GM21526 (cell line): ENCODE results near the gene RYR1.
"Not testable (repeated sequence)": the region's sequence is repeated elsewhere in the genome, so short reads cannot be mapped to it uniquely, and the experiment has no call there.

Experiments
- ATAC-seq: cut with Tn5 transposase; IDR thresholded peaks from one replicate; pipeline ENCODE4 v1.9.1; 2021; ENCODE audit warnings: moderate library complexity; ENCODE audit not compliant: unreplicated experiment, low FRiP score

Gene RYR1

DNA sequence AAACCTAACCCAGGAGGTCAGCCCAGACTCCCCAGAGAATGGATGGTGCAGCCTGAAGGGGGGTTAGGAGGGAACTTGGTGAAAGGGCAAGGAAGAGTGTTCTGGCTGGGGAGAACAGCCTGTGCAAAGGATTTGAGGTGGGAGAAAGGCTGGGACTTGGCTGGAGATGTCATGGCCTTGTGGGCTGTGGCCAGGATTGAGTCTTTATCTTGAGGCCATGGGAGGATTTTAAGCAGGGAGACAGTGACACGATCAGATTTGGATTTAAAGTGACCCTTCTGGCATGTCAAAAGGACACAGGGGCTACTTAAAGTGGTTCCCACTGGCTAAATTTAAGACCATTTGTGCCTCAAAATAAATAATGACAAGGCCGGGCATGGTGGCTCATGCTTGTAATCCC, 154.6 kb downstream of the RYR1 start:
- no peak for ATAC-seq

DNA sequence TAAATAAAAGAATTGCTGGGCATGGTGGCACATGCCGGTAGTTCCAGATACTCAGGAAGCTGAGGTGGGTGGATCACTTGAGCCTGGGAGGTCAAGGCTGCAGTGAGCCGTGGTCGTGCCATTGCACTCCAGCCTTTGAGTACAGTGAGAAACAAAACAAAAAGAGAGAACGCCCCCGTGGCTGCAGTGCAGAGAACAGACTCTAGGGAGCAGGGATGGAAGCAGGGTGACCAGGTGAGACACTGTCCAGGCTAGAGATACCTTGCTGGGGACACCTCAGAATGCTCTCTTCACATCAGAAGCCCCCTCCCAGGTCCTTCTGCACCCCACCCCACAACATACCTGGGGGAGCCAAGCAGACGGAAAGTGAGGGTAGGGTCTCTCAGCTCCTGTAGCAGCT, 159.4 kb downstream of the RYR1 start:
- no peak for ATAC-seq

- ATAC-seq, result no peak
Observed at GRCh38 chr19:38596057-38596981, 162.8 kb downstream of the RYR1 start.

- ATAC-seq, result no peak
Observed at GRCh38 chr19:38597075-38597474, 163.6 kb downstream of the RYR1 start.

- no peak for ATAC-seq
Observed at GRCh38 chr19:38599722-38600121, 166.2 kb downstream of the RYR1 start.

DNA sequence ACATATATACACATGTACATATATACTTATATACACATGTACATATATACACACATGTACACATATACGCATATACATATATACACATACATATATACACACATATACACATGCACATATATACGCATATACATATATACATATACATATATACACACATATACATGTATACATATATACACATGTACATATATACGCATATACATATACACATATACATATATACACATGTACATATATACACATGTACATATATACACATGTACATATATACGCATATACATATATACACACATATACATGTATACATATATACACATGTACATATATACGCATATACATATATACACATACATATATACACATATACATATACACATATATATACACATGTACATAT, 169.4 kb downstream of the RYR1 start:
- ATAC-seq, result not testable (repeated sequence)

DNA sequence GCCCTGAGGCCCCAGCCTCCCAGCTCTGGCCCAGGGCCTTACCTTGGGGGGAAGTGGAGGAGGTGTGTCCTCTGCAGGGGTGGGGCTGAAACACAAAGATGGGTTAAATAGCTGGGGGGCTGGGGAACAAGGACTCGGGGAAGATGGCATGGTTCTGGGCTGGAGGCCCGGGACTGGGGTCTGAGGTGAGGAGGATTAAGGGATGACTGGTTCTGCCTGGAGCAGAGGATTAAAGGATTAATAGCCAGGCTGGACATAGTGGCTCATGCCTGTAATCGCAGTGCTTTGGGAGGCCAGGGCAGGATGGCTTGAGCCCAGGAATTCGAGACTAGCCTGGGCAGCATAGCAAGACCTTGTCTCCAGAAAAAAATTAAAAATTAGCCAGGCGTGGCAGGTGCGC, 172.6 kb downstream of the RYR1 start:
- no peak for ATAC-seq

- ATAC-seq, result no peak
Observed at GRCh38 chr19:38614289-38614688, 180.8 kb downstream of the RYR1 start.

- ATAC-seq, result no peak
Observed at GRCh38 chr19:38615007-38615581, 181.6 kb downstream of the RYR1 start.

GRCh38 chr19:38616265-38616664, 182.8 kb downstream of the RYR1 start:
- ATAC-seq, result no peak

DNA sequence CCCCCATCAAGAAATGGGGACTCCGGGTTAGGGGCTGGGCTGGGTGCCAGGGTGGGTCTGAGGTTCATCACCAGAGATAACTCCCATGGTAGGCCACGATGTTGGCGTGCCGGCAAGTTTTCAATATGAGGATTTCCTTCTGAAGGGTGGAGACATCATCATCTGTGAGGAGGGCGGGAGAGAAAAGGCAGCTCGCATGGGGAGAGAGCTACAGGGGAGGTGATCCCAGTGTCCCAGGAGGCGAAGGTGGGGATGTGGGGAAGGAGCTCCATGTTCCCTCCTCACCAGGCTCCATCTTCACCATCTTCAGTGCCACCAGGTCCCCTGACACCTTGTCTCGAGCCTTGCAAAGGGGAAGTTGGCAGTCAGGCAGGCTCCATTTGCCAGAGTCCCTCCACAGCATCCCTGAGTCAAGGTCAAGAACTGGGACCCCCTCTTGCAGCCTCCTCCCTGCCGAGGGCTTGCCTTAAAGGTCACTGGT, 183.8 kb downstream of the RYR1 start:
- no peak for ATAC-seq

DNA sequence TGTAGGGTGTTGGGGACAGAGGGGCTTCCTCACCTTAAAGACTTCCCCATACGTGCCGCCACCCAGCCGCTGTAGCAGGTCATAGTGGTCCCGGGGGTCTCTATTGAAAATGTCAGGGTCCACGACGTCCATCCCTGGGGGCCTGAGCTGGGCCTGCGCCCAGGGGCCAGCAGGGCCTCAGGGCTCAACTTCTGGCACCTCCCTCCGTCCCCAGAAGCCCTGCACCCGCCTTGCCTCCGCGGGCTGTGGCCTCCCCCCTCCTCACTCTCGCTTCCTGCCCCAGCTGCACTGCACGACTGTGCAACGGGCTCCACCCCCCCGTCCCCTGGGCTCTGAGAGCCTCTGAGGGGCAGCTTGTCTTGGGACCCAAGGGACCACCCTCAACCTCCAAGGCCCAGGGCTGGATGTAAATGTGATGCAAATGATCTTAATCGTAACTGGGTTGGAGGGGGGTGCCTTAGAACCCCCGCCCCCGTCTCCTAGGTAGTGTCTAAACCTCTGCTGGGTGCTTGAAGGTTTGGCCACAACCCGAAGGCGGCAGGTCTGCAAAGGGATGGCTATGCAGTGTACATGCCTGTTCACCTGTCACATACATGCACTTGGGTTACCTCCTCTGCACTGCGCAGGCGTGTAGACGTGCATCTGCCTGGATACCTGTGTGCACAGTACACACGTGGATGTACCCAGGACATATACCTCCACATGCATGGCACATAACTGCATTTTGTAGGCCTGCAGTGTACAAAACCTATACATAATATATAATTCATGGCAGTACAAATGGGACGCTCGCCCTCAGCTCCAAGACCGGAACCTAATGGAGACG, 184.5 kb downstream of the RYR1 start, which contains the start of gene MAP4K1:
Gene MAP4K1, minus strand, starts transcription at position 190 of the 826 bp plus-strand sequence. Its CDS starts 58 bp downstream, at position 132.
- ATAC-seq, result peak; percentile 43

- ATAC-seq, result peak; percentile 48
Observed at GRCh38 chr19:38618590-38619360, 185.3 kb downstream of the RYR1 start, which contains the start of gene EIF3K. EIF3K (plus strand) TSS chr19:38619188; CDS start chr19:38619269, 81 bp downstream.

GRCh38 chr19:38619361-38620174, 186.1 kb downstream of the RYR1 start:
- no peak for ATAC-seq

- no peak for ATAC-seq
Observed at GRCh38 chr19:38624822-38625221, 191.3 kb downstream of the RYR1 start.

GRCh38 chr19:38626401-38626800, 192.9 kb downstream of the RYR1 start:
- ATAC-seq, result no peak

DNA sequence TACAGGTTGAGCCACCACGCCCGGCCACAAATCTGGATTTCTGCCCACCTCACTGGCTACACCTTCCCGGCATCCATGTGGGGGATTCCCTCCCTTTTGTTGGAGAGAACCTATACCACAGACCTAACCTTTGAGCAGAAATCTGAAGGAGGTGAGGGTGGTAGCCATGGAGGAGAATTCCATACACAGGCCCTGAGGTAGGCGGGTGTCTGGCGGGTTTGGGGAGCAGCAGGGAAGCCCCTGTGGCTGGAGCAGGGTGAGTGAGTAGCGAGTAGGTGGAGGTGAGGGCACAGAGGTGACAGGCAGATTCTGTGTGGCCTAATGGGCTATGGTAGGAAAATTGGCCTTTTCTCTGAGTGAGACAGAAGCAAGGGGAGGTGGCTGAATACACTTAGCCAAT, 196.1 kb downstream of the RYR1 start:
- no peak for ATAC-seq

GRCh38 chr19:38631301-38631700, 197.8 kb downstream of the RYR1 start:
- not testable (repeated sequence) for ATAC-seq

- not testable (repeated sequence) for ATAC-seq
Observed at GRCh38 chr19:38631811-38632475, 198.5 kb downstream of the RYR1 start.
